ENCODE results near the gene ZFYVE28.

DNA sequence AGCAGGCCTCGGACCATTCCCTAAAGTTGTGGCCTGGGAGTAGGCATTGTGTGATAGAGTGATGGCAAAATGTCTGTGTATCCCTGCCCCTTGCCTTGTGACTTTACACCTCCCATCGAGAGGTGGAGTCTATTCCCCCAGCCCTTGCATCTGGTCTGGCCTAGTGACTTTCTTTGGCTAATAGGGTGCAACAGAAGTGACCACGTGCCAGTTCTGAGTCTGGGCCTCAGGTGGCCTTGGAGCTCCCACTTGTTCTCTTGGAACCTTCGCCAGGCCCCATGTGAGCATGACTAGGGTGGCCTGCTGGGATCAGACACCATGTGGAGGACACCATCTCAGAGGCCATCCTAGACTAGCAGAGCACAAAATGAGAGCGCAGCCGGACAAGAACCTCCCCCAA lies 46.6 kb upstream of the ZFYVE28 start:
- TF ChIP-seq, protein P1, sequence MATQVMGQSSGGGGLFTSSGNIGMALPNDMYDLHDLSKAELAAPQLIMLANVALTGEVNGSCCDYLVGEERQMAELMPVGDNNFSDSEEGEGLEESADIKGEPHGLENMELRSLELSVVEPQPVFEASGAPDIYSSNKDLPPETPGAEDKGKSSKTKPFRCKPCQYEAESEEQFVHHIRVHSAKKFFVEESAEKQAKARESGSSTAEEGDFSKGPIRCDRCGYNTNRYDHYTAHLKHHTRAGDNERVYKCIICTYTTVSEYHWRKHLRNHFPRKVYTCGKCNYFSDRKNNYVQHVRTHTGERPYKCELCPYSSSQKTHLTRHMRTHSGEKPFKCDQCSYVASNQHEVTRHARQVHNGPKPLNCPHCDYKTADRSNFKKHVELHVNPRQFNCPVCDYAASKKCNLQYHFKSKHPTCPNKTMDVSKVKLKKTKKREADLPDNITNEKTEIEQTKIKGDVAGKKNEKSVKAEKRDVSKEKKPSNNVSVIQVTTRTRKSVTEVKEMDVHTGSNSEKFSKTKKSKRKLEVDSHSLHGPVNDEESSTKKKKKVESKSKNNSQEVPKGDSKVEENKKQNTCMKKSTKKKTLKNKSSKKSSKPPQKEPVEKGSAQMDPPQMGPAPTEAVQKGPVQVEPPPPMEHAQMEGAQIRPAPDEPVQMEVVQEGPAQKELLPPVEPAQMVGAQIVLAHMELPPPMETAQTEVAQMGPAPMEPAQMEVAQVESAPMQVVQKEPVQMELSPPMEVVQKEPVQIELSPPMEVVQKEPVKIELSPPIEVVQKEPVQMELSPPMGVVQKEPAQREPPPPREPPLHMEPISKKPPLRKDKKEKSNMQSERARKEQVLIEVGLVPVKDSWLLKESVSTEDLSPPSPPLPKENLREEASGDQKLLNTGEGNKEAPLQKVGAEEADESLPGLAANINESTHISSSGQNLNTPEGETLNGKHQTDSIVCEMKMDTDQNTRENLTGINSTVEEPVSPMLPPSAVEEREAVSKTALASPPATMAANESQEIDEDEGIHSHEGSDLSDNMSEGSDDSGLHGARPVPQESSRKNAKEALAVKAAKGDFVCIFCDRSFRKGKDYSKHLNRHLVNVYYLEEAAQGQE (IDR thresholded peaks at IDR 0.05; ENCODE audit: insufficient read depth in 1 of 2, low read depth in 2 of 2, low read length in 2 of 2) = no peak
- TF ChIP-seq POLR2AphosphoS5 (IDR thresholded peaks at IDR 0.05; ENCODE audit: low read depth, low read length) (no peak), TAF1 (IDR thresholded peaks at IDR 0.05; ENCODE audit: borderline replicate concordance, insufficient read depth, low read length) (no peak), SIN3A (IDR thresholded peaks at IDR 0.05; ENCODE audit: borderline replicate concordance, insufficient read depth, low read length) (no peak)
